SKM-1 treated with dmso at 0.1 percent for 144 hours (cell line): ENCODE measurements around the gene ARSA.

Experiments used
- DNase-seq: peaks from one replicate; lab custom pipeline; 2025; ENCODE audit not compliant: unreplicated experiment; lab: John Stamatoyannopoulos, UW

Gene ARSA

DNA sequence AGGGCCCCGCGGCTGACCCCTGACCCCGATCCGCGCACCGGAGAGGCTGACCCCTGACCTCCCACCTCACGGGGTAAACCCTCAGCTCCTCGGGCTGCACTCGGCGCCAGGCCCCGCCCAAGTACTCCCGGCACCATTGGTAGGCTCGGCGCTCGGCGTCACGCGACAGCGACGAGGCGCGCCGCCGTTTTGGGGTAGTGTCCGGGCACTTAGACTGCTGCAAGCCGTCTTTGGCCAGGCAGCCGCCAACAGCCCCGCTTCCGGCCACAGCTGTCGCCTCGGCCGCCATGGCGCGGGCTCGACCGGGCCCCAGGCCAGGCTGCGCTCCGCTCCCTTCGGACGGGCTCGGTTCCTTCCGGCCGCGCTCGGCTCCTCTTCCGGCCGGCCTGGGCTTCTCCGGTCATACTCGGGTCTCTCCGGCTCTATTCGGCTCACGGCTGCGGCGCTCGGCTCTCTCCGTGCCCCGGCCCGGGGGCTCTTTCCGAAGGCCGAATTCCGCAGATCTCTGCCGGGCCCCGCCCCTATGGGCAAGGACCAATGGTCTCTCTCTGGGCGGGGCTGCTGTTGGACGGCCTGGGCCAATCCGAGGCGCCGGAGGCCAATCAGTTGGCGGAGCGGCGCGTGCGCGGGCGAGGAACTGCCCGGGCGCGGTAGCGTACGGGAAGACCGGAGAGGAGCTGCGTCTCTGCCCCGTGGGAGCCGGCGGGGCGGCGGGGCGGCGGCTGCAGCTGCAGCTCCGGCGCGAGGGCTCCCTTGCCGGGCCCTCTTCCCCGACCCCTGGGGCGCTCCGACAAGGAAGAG lies 45.3 kb downstream of the ARSA start, which contains the start of gene CHKB:
Gene CHKB, minus strand, starts transcription at position 357 of the 801 bp plus-strand sequence. Its CDS starts 68 bp downstream, at position 289.
- peak; percentile 99 for DNase-seq

DNA sequence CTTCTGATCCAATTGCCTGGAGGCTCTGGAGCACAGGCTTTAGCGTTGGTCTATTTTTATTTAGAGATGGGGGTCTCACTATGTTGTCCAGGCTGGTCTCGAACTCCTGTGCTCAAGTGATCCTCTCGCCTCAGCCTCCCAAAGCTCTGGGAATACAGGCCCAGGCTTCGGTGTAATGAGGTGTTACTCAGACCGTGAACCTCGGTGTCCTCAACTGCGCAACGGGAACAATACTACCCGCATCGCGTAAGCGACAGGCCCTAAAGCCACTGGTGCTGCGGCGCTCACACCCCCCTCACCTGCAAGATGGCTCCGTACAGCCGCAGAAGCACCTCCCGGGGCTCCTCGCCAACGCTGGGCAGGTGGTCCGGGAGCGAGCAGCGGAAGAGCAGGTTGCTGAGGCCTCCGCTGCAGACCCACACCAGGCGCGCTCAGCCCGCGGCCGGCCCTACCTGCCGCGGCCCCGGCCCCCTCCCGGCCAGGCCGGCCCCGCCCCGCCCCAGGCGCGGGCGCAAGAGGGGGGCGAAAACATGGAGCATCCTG lies 45.9 kb downstream of the ARSA start:
- no peak for DNase-seq

DNA sequence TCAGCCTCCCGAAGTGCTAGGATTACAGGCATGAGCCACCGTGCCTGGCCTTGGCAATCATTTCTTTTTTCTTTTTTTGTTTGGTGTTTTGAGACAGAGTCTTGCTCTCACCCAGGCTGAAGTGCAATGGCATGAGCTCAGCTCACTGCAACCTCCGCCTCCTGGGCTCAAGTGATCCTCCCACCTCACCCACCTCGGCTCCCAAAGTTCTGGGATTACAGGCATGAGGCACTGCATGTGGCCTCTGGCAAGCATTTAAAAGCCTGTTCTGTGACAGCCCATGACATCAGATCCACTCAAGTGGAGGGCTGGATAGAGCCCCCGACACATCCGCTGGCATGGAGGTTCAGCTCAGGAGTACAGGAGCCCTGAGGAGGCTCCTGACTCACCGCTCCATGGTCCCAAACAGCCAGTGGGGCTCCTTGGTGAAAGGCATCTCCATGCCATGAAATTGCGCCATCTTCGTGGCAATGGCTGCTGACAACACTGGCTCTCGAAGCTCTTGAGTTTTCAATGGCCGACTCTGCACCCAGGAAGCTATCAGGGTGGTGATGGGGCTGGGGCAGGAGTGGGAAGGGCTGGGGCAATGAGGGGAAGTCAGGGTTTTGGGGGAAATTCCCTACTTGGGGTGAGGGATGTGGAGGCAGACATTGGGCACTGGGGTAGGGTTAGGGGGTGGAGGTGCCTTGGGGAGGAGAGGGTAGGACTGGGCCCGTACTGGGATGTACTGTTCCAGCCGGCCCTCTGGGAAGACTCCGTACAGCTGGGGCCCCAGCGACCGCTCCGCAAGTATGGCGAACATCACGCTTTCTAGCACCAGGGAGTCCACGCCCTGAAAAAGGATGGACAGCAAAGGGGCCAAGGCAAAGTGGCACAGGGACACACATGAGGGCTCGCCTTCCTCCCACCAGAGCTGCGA lies 46.7 kb downstream of the ARSA start:
- no peak for DNase-seq

DNA sequence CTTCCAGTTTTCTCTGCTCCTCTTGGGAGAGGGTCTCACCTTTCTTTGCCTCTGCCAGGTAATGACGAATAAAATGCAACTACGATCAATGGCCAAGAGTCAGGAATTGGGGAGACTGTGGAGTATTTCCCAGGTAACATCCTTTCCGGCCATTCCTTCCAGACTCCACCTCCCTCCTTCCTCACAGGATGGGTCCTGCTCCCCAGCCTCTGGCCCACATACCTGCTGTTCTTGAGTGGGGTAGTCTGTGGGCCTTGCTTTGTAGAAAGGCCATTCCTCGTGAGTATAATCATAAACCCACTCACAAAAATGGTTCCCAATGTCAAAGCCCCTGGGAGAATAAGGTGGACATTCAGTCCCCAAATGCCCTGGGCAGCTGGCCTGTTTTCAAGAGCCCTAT lies 48.2 kb downstream of the ARSA start:
- DNase-seq: no peak

DNA sequence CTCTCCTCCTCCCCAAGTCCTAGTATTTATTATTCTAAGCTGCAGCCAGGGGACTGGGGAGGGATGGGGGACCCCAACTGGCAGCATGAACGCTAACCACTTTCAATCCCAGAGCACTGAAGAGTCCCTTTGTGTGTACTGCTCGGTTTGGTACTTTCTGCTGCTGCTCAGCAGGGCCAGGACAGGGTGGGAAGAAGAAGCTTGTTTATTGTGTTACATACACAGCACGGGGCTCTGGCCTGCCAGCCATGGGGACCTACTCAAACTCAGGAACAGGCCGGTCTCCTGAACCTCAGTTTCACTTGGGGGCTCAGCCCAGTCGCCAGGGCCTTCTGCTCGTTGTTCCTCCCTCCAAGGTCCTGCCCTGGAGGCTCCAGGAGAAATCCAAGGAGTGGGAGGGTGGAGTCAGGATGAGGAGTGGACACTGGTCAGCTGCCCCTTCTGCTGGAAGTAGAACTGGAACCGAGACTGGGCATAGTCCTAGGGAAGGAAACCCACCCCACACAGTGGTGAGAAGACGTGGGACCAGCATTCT lies 49.1 kb downstream of the ARSA start:
- no peak for DNase-seq

DNA sequence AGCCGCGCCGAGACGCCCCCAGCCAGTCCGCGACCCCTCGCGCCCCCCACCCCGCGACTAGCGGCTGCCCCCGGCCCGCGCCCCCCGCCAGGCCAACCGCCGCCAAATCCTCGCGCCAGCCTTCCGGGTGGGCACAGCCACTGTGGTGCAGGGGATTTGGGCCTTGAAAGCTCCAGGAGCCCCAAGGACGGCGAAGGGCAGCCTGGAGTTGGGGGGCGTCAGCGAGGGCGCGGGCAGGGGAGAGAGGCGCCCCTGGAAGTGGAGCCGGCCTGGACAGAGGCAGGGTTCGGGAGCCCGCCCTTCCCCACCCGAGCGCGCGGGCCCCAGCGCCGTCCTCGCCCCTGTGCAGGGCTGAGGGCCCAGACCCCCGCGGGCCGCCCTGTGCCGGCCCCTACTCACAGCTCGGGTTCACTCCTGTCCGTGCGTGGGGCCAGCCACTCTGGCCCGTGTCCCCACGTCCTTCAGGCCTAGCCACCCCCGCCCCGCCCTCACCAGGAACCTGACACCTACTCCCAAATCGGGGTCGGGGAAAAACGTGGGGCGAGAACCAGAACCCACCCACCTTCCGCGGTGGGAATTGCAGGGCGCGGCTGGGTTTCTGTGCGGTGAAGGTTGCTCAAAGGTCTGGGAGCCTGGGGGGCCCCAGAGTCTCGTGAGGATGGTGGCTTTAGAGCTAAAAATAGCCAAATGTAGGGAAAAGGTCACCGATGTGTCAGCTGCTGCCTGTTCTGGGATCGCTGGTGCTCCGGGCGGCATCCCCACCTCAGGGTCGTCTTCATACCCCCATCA lies 49.8 kb downstream of the ARSA start, which contains the start of gene CPT1B:
Gene CPT1B, minus strand, starts transcription at position 441 of the 789 bp plus-strand sequence. CDS start 512 bp downstream, outside the sequence.
- no peak for DNase-seq

DNA sequence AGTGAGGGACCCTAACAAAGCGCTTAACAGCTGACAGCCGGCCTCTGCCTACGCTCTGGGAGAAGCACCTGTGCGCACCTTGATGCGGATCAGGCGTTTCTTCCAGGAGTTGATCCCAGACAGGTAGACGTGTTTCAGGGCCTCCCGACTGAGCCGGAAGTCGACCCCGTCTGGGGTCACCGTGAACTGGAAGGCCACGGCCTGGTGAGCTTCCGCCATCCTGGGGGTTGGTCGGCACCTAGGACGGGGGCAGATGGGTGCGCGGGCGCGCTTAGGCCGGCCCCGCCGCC lies 50.3 kb downstream of the ARSA start:
- DNase-seq: no peak

DNA sequence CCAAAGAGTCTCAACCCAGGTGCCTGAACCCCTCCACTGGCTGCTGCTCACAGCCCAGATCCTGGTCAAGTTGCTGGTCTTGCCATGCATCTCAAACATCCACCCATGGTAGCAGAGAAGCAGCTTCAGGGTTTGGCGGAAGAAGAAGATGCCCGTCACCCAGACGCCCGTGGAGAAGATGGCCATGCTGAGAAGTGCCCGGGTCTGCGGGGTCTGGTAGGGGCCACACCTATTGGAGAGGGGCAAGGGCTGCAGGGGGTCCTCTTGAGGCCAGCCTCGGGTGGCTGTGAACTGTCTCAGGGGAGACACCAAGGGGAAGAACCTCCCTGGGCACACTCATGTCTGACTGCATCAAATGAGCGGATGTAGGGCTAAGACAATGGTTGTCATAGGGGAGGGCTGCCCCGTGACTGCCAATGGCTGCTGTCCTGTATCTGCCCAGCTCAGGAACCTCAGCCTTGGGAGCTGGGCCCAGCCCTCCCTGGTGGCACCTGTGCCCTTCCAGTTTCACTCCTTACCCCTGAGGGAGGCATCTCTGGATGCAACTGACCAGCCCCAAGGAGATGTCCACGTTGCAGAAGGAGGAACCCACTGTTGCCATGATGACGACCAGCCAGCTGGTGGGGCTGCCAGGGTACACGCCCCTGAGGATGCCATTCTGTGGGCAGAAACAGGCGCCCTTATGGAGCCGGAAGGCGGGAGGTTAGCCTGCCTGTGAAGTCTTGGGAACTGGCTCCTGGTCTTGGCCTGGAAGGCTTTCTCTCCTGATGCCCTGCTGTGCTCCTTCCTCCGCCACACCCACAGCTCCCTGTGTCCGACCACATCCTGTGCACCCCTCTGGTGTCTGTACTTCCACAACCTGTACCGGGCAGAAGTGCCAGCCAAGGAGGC lies 50.9 kb downstream of the ARSA start:
- DNase-seq: no peak

DNA sequence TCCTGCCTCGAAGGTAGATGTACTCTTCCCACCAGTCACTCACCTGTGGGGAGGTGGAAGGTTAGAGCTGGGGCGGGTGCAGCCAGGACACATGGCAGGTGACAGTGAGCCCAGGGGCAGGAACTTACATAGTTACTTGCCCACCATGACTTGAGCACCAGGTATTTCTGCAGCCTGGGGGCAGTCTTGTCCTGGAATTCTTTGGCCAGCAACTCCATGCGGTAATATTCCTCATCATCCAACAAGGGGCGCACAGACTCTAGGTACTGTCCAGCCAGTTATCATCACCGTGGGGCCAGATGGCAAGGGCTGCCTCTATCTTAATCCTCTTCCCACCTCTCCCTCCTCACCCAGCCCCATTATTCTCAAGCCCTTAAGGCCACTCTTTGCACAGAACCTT lies 51.9 kb downstream of the ARSA start:
- DNase-seq: no peak

DNA sequence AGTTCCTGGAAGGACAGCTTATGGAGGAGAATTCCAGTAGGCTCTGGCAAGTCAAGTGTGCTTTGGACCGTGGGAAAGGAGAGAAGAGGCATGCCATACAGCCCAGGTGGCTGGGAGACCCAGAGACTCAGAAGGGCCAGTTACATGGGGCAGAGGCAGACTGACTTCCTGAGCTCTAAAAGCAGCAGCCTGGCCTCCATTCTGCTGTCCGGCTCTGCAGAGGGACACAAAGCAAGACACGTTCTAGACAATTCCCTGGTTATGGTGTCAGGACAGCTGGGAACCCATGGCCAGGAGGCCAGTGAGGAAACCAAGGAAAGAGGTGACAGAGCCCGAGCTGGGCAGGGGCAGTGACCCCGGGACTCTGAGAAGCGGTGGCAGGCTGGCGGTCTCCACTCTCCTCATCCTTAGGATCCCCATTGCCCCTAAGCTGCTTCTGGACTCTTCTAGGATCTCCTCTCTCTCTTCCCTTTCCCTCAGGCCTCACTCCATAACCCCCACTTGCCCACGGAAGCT lies 52.5 kb downstream of the ARSA start:
- no peak for DNase-seq
